ENCODE results near the gene HOXD11. TPM values are rescaled to one million over a fixed set of nuclear protein-coding genes. Genes with fewer than 3 reads are reported as not detected.

HOXD11 gene
- total RNA-seq, 2 experiments from 2014 or later: not detected

GRCh38 chr2:176076063-176076462 is 31.0 kb upstream of the HOXD11 start:
- H3K79me2 ChIP-seq (ENCODE audit: insufficient read depth, low read depth, low read length): no peaks in the 10 kb centered on the region
- H4K20me1 ChIP-seq (ENCODE audit: insufficient read depth, low read length): no peaks in the 10 kb centered on the region
- H3K4me1 ChIP-seq (ENCODE audit: insufficient read depth, low read length, poor library complexity, severe bottlenecking): no peaks in the 10 kb centered on the region
- BruUV-seq (replicated peaks): no TSS peak
- no peaks in the 10 kb centered on the region for H3K9me2 ChIP-seq (ENCODE audit: insufficient read depth, low read length)
- H3K9me3 ChIP-seq (ENCODE audit: low read length): no peaks in the 10 kb centered on the region
- H2AFZ ChIP-seq (ENCODE audit: low read length): no peak overlapping the region
- H3K27ac ChIP-seq (ENCODE audit: low read depth, low read length, poor library complexity, severe bottlenecking): no peak overlapping the region
- no peaks in the 10 kb centered on the region for H3K36me3 ChIP-seq (ENCODE audit: insufficient read depth, low read length)
- H3K4me2 ChIP-seq (ENCODE audit: low read length): no peak overlapping the region
- DNase-seq (ENCODE audit: low spot score): no peak
- no peak for TF ChIP-seq EZH2phosphoT487 (IDR thresholded peaks at IDR 0.05; ENCODE audit: borderline replicate concordance, low read depth, low read length)
- TF ChIP-seq CTCF (conservative IDR thresholded peaks at IDR 0.05; ENCODE audit: low read length): no peak
- no peak overlapping the region for H3K4me3 ChIP-seq (ENCODE audit: low read depth, low read length, poor library complexity, severe bottlenecking)
- CTCF ChIA-PET (ENCODE audit: unreplicated experiment): interaction anchor here (0.5 kb wide), 1 partner anchor 597 kb away, joined by 3 read pairs; no protein-coding TSS in a partner anchor
- POLR2A ChIA-PET: no interaction called here
- intact Hi-C loops (cut with micrococcal nuclease; ENCODE audit: unreplicated experiment): no loop called here

- Histone ChIP-seq H3K79me2 (ENCODE audit: insufficient read depth, low read depth, low read length) (no peaks in the 10 kb centered on the region), H3K9me2 (ENCODE audit: insufficient read depth, low read length) (no peaks in the 10 kb centered on the region), H3K4me1 (ENCODE audit: insufficient read depth, low read length, poor library complexity, severe bottlenecking) (no peaks in the 10 kb centered on the region), H3K4me2 (ENCODE audit: low read length) (no peak overlapping the region), H3K4me3 (ENCODE audit: low read depth, low read length, poor library complexity, severe bottlenecking) (no peak overlapping the region), H3K9me3 (ENCODE audit: low read length) (no peaks in the 10 kb centered on the region), H3K36me3 (ENCODE audit: insufficient read depth, low read length) (no peaks in the 10 kb centered on the region), H2AFZ (ENCODE audit: low read length) (no peak overlapping the region), H3K27ac (ENCODE audit: low read depth, low read length, poor library complexity, severe bottlenecking) (no peak overlapping the region), H4K20me1 (ENCODE audit: insufficient read depth, low read length) (no peaks in the 10 kb centered on the region)
- DNase-seq (ENCODE audit: low spot score): no peak
- ChIA-PET POLR2A (no interaction called here), CTCF (ENCODE audit: unreplicated experiment) (no interaction called here)
- intact Hi-C loops (cut with micrococcal nuclease; ENCODE audit: unreplicated experiment): no loop called here
- BruUV-seq (replicated peaks): no TSS peak
- TF ChIP-seq EZH2phosphoT487 (IDR thresholded peaks at IDR 0.05; ENCODE audit: borderline replicate concordance, low read depth, low read length) (no peak), CTCF (conservative IDR thresholded peaks at IDR 0.05; ENCODE audit: low read length) (no peak)
Observed at GRCh38 chr2:176076796-176077195, 30.3 kb upstream of the HOXD11 start.

GRCh38 chr2:176078541-176079284 is 28.4 kb upstream of the HOXD11 start:
- Histone ChIP-seq H3K36me3 (ENCODE audit: insufficient read depth, low read length) (no peaks in the 10 kb centered on the region), H3K79me2 (ENCODE audit: insufficient read depth, low read depth, low read length) (no peaks in the 10 kb centered on the region), H4K20me1 (ENCODE audit: insufficient read depth, low read length) (no peaks in the 10 kb centered on the region), H3K27ac (ENCODE audit: low read depth, low read length, poor library complexity, severe bottlenecking) (no peak overlapping the region), H2AFZ (ENCODE audit: low read length) (no peak overlapping the region), H3K4me2 (ENCODE audit: low read length) (no peak overlapping the region), H3K4me3 (ENCODE audit: low read depth, low read length, poor library complexity, severe bottlenecking) (no peak overlapping the region), H3K9me3 (ENCODE audit: low read length) (no peaks in the 10 kb centered on the region), H3K4me1 (ENCODE audit: insufficient read depth, low read length, poor library complexity, severe bottlenecking) (no peaks in the 10 kb centered on the region), H3K9me2 (ENCODE audit: insufficient read depth, low read length) (no peaks in the 10 kb centered on the region)
- ChIA-PET POLR2A (no interaction called here), CTCF (ENCODE audit: unreplicated experiment) (no interaction called here)
- no peak for TF ChIP-seq EZH2phosphoT487 (IDR thresholded peaks at IDR 0.05; ENCODE audit: borderline replicate concordance, low read depth, low read length)
- no peak for TF ChIP-seq CTCF (conservative IDR thresholded peaks at IDR 0.05; ENCODE audit: low read length)
- intact Hi-C loops (cut with micrococcal nuclease; ENCODE audit: unreplicated experiment): no loop called here
- DNase-seq (ENCODE audit: low spot score): no peak
- BruUV-seq (replicated peaks): no TSS peak
